Naive thymus-derived CD4-positive, alpha-beta T cell (primary cell): Measurements from ENCODE around the gene PROK1. TPM values are rescaled to one million over a fixed set of nuclear protein-coding genes. Genes with fewer than 3 reads are reported as not detected.

Experiments used
- ATAC-seq: fragments of 150-1000 bp; cut with Tn5 transposase; 2 replicates; pipeline ENCODE4 v1.10.0; 2021; ENCODE audit warnings: mild to moderate bottlenecking, moderate library complexity
- CTCF ChIA-PET: fragments of 350-600 bp; sonication (Branson Sonifier 250); formaldehyde crosslinking; loops from one replicate; lab custom pipeline; 2021; ENCODE audit warnings: antibody characterized with exemption; lab: Charles Lee
- POLR2A ChIA-PET: fragments of 350-600 bp; sonication (Branson Sonifier 250); formaldehyde crosslinking; loops from one replicate; lab custom pipeline; 2021; ENCODE audit warnings: antibody characterized with exemption, inconsistent platforms; lab: Charles Lee
- DNase-seq, 9 donors: peaks; one replicate each; pipeline versions ENCODE4 v3.0.0 to v3.0.0-alpha.2; 2020 to 2022; ENCODE audit warnings: mixed read lengths in 1 of 9
- H3K27ac ChIP-seq: one replicate; pipeline ENCODE4 v1.7.0; 2013; ENCODE audit warnings: mild to moderate bottlenecking, low read depth, low read length, moderate library complexity
- H3K27me3 ChIP-seq, 2 donors: one replicate each; pipeline ENCODE4 v1.7.0; 2013; ENCODE audit warnings: low read length in 2 of 2, mild to moderate bottlenecking in 2 of 2, moderate library complexity in 2 of 2; ENCODE audit not compliant: control insufficient read depth in 2 of 2, insufficient read depth in 2 of 2
- H3K36me3 ChIP-seq, 3 experiments: 1 replicate in 2 of 3; 2 replicates in 1 of 3; pipeline ENCODE4 v1.7.0; 2013; ENCODE audit warnings: low read length in 3 of 3, mild to moderate bottlenecking in 3 of 3, moderate library complexity in 1 of 3; ENCODE audit not compliant: insufficient read depth in 3 of 3, control insufficient read depth in 2 of 3
- H3K4me1 ChIP-seq, 2 donors: one replicate each; pipeline ENCODE4 v1.7.0; 2013; ENCODE audit warnings: low read length in 2 of 2, mild to moderate bottlenecking in 2 of 2, moderate library complexity in 1 of 2; ENCODE audit not compliant: control insufficient read depth in 2 of 2, insufficient read depth in 2 of 2
- H3K4me3 ChIP-seq: 2 replicates; pipeline ENCODE4 v1.7.0; 2013; ENCODE audit warnings: mild to moderate bottlenecking, low read length
- H3K9me3 ChIP-seq, 3 experiments: 1 replicate in 2 of 3; 2 replicates in 1 of 3; pipeline ENCODE4 v1.7.0; 2013; ENCODE audit warnings: low read length in 3 of 3; ENCODE audit not compliant: control insufficient read depth in 2 of 3
- H3K27ac Mint-ChIP-seq, 9 donors: one replicate each; pipeline ENCODE4 v1.8.0; 2020 to 2022; ENCODE audit warnings: mixed read lengths in 9 of 9, mild to moderate bottlenecking in 8 of 9, moderate library complexity in 5 of 9, inconsistent platforms in 2 of 9
- H3K27me3 Mint-ChIP-seq, 5 donors: one replicate each; pipeline ENCODE4 v1.8.0; 2021 to 2022; ENCODE audit warnings: mixed read lengths in 5 of 5, mild to moderate bottlenecking in 1 of 5
- H3K36me3 Mint-ChIP-seq, 5 donors: one replicate each; pipeline ENCODE4 v1.8.0; 2020 to 2022; ENCODE audit warnings: mixed read lengths in 5 of 5, mild to moderate bottlenecking in 3 of 5, inconsistent platforms in 1 of 5
- H3K4me1 Mint-ChIP-seq, 7 donors: one replicate each; pipeline ENCODE4 v1.8.0; 2020 to 2022; ENCODE audit warnings: mixed read lengths in 7 of 7, mild to moderate bottlenecking in 3 of 7, inconsistent platforms in 1 of 7
- H3K4me3 Mint-ChIP-seq, 10 donors: one replicate each; pipeline ENCODE4 v1.8.0; 2020 to 2022; ENCODE audit warnings: mild to moderate bottlenecking in 10 of 10, mixed read lengths in 10 of 10, moderate library complexity in 6 of 10, inconsistent platforms in 2 of 10
- H3K9me3 Mint-ChIP-seq, 11 donors: one replicate each; pipeline ENCODE4 v1.8.0; 2020 to 2022; ENCODE audit warnings: mixed read lengths in 11 of 11, mild to moderate bottlenecking in 4 of 11, inconsistent platforms in 1 of 11, moderate library complexity in 1 of 11
- intact Hi-C, 2 donors: fragments of 100-400 bp; cut with micrococcal nuclease; formaldehyde crosslinking; loops; one replicate each; pipeline ENCODE4 v1.15.1; 2023
- polyA plus RNA-seq, 2 donors: library from polyadenylated mRNA; unstranded; fragments of 300-500 nt; fragmentation: Illumina TruSeq; gene quantifications; one replicate each; pipeline ENCODE4 v1.2.3, GENCODE V29; 2021
- total RNA-seq, 6 experiments: library from RNA in 5 of 6; stranded (reverse) in 5 of 6; gene quantifications; 1 replicate in 5 of 6; 2 replicates in 1 of 6; pipeline ENCODE4 v1.2.3 and lab custom pipeline; 2021 to 2026

PROK1 gene
- total and polyA plus RNA-seq, 7 experiments from 2014 or later: not detected

- H3K9me3 ChIP-seq: no peaks in the 10 kb centered on the region
- Mint-ChIP-seq H3K9me3 (no peaks in the 10 kb centered on the region), H3K4me3 (no peak overlapping the region), H3K27me3 (peaks cover 0 to 32% (median 12%) of the 10 kb centered on the region in 5 donors), H3K36me3 (no peaks in the 10 kb centered on the region), H3K4me1 (no peaks in the 10 kb centered on the region), H3K27ac (no peak overlapping the region)
- no peak overlapping the region for H3K4me3 ChIP-seq
- H3K36me3 ChIP-seq: no peaks in the 10 kb centered on the region
- intact Hi-C loops: no loop called here
- ATAC-seq (no peak), DNase-seq (no peak)
- no peaks in the 10 kb centered on the region for H3K27me3 ChIP-seq
- H3K27ac ChIP-seq: no peak overlapping the region
- H3K4me1 ChIP-seq: no peaks in the 10 kb centered on the region
- ChIA-PET CTCF (no interaction called here), POLR2A (no interaction called here)
These were observed 993 bp upstream of the PROK1 start for GRCh38 chr1:110449661-110450651.

GRCh38 chr1:110452330-110452729 lies 1.4 kb downstream of the PROK1 start:
- DNase-seq (no peak), ATAC-seq (no peak)
- Mint-ChIP-seq H3K27ac (no peak overlapping the region), H3K27me3 (peaks cover 0 to 30% (median 12%) of the 10 kb centered on the region in 5 donors), H3K4me1 (no peaks in the 10 kb centered on the region), H3K4me3 (no peak overlapping the region), H3K9me3 (no peaks in the 10 kb centered on the region), H3K36me3 (no peaks in the 10 kb centered on the region)
- Histone ChIP-seq H3K27me3 (no peaks in the 10 kb centered on the region), H3K9me3 (no peaks in the 10 kb centered on the region), H3K4me1 (no peaks in the 10 kb centered on the region), H3K36me3 (no peaks in the 10 kb centered on the region), H3K27ac (no peak overlapping the region), H3K4me3 (no peak overlapping the region)
- POLR2A ChIA-PET: no interaction called here
- CTCF ChIA-PET: interaction anchor here (0.8 to 2.0 kb wide), 3 partner anchors 8 to 256 kb away, joined by 3 to 5 read pairs (median 3); no protein-coding TSS in a partner anchor
- intact Hi-C loops: no loop called here

GRCh38 chr1:110453829-110454228 lies 2.9 kb downstream of the PROK1 start:
- ChIA-PET CTCF (interaction anchor here (1.0 kb wide), 1 partner anchor 257 kb away, joined by 3 read pairs; no protein-coding TSS in a partner anchor), POLR2A (no interaction called here)
- no peaks in the 10 kb centered on the region for H3K36me3 ChIP-seq
- no peaks in the 10 kb centered on the region for H3K27me3 ChIP-seq
- no peak overlapping the region for H3K4me3 Mint-ChIP-seq
- H3K9me3 ChIP-seq: no peaks in the 10 kb centered on the region
- H3K4me1 Mint-ChIP-seq: no peaks in the 10 kb centered on the region
- H3K36me3 Mint-ChIP-seq: no peaks in the 10 kb centered on the region
- ATAC-seq (no peak), DNase-seq (no peak)
- peaks cover 0 to 23% (median 12%) of the 10 kb centered on the region in 5 donors for H3K27me3 Mint-ChIP-seq
- no peak overlapping the region for H3K27ac Mint-ChIP-seq
- intact Hi-C loops: no loop called here
- H3K4me3 ChIP-seq: no peak overlapping the region
- no peak overlapping the region for H3K27ac ChIP-seq
- no peaks in the 10 kb centered on the region for H3K4me1 ChIP-seq
- H3K9me3 Mint-ChIP-seq: no peaks in the 10 kb centered on the region

- intact Hi-C loops: no loop called here
- H3K27me3 ChIP-seq: no peaks in the 10 kb centered on the region
- no peak overlapping the region for H3K27ac ChIP-seq
- no peaks in the 10 kb centered on the region for H3K4me1 Mint-ChIP-seq
- ChIA-PET POLR2A (no interaction called here), CTCF (interaction anchor here (1.0 kb wide), 1 partner anchor 258 kb away, joined by 3 read pairs; no protein-coding TSS in a partner anchor)
- H3K36me3 ChIP-seq: no peaks in the 10 kb centered on the region
- H3K9me3 ChIP-seq: no peaks in the 10 kb centered on the region
- no peak overlapping the region for H3K4me3 Mint-ChIP-seq
- no peak overlapping the region for H3K27ac Mint-ChIP-seq
- no peaks in the 10 kb centered on the region for H3K9me3 Mint-ChIP-seq
- no peak for DNase-seq
- no peak for ATAC-seq
- H3K36me3 Mint-ChIP-seq: no peaks in the 10 kb centered on the region
- peaks cover 0 to 21% (median 12%) of the 10 kb centered on the region in 5 donors for H3K27me3 Mint-ChIP-seq
- no peak overlapping the region for H3K4me3 ChIP-seq
- H3K4me1 ChIP-seq: no peaks in the 10 kb centered on the region
These were observed 3.4 kb downstream of the PROK1 start for GRCh38 chr1:110454328-110454727.

GRCh38 chr1:110455151-110455550 lies 4.2 kb downstream of the PROK1 start:
- intact Hi-C loops: no loop called here

GRCh38 chr1:110457206-110457605 lies 6.3 kb downstream of the PROK1 start:
- H3K9me3 ChIP-seq: no peaks in the 10 kb centered on the region
- Mint-ChIP-seq H3K4me1 (no peaks in the 10 kb centered on the region), H3K9me3 (no peaks in the 10 kb centered on the region), H3K4me3 (no peak overlapping the region), H3K27me3 (peaks cover 0 to 5% (median 4%) of the 10 kb centered on the region in 5 donors), H3K27ac (peak overlapping the region in 1 of 9 donors; percentile 41), H3K36me3 (no peaks in the 10 kb centered on the region)
- no peak for ATAC-seq
- H3K4me1 ChIP-seq: no peaks in the 10 kb centered on the region
- intact Hi-C loops: no loop called here
- H3K27me3 ChIP-seq: no peaks in the 10 kb centered on the region
- H3K36me3 ChIP-seq: no peaks in the 10 kb centered on the region
- no peak overlapping the region for H3K4me3 ChIP-seq
- no peak overlapping the region for H3K27ac ChIP-seq
- ChIA-PET POLR2A (no interaction called here), CTCF (interaction anchor here (0.7 to 0.8 kb wide), 3 partner anchors 39 to 369 kb away, joined by 3 to 4 read pairs (median 4); no protein-coding TSS in a partner anchor)
- no peak for DNase-seq

More at GRCh38 chr1:110455151-110455550, 4.2 kb downstream of the PROK1 start:
- Histone ChIP-seq H3K9me3 (no peaks in the 10 kb centered on the region), H3K4me3 (no peak overlapping the region), H3K4me1 (no peaks in the 10 kb centered on the region), H3K36me3 (no peaks in the 10 kb centered on the region), H3K27me3 (no peaks in the 10 kb centered on the region), H3K27ac (no peak overlapping the region)
- Mint-ChIP-seq H3K4me3 (no peak overlapping the region), H3K9me3 (no peaks in the 10 kb centered on the region), H3K27me3 (peaks cover 0 to 17% (median 12%) of the 10 kb centered on the region in 5 donors), H3K36me3 (no peaks in the 10 kb centered on the region), H3K4me1 (no peaks in the 10 kb centered on the region), H3K27ac (no peak overlapping the region)
- no peak for DNase-seq
- ChIA-PET POLR2A (no interaction called here), CTCF (interaction anchor here (1.0 to 1.6 kb wide), 2 partner anchors 258 to 259 kb away, joined by 3 to 5 read pairs; no protein-coding TSS in a partner anchor)
- no peak for ATAC-seq
